HCT116 (cell line): ENCODE results near the gene BCHE. TPM values are rescaled to one million over a fixed set of nuclear protein-coding genes. Genes with fewer than 3 reads are reported as not detected.

Source experiments
- ATAC-seq: fragments of 200-7000 bp; cut with Tn5 transposase; 2 replicates; pipeline ENCODE4 v1.9.1; 2020; ENCODE audit warnings: mild to moderate bottlenecking, moderate library complexity
- BruUV-seq: library from RNA; stranded (reverse); fragments of 400-500 nt; replicated peaks from 2 replicates; lab custom pipeline; 2021; lab: Mats Ljungman, UMichigan
- CTCF ChIA-PET: fragments of 300-600 bp; sonication (Branson Sonifier 250); formaldehyde crosslinking; loops from one replicate; lab custom pipeline; 2021; ENCODE audit warnings: antibody characterized with exemption; lab: Charles Lee
- POLR2A ChIA-PET: fragments of 300-600, 350-600 bp; sonication (Branson Sonifier 250); formaldehyde crosslinking; loops from one replicate; lab custom pipeline; 2021; ENCODE audit warnings: antibody characterized with exemption; lab: Charles Lee
- RAD21 ChIA-PET, 2 experiments: fragments of 300-600 bp; sonication (Branson Sonifier 250); formaldehyde crosslinking; loops; one replicate each; lab custom pipeline; 2023; ENCODE audit warnings: low total read pairs in 2 of 2; ENCODE audit not compliant: uncharacterized antibody in 2 of 2, unreplicated experiment in 2 of 2, low non-redundant PET in 1 of 2; lab: Charles Lee
- DNase-seq: peaks from one replicate; pipeline ENCODE4 v3.0.0-alpha.2; 2010; ENCODE audit warnings: low read depth, low spot score
- H2AFZ ChIP-seq: fragments of 200-600 bp; shearing (Covaris generic), sonication (generic); 2 replicates; pipeline ENCODE4 v1.6.1; 2017; ENCODE audit warnings: low read depth, mixed run types, mixed read lengths, antibody characterized with exemption, low read length; ENCODE audit not compliant: poor library complexity, severe bottlenecking
- H3K27ac ChIP-seq: 2 replicates; pipeline ENCODE4 v1.5.1; 2012; ENCODE audit warnings: low read depth, low read length
- H3K27me3 ChIP-seq: fragments of 200-600 bp; sonication (generic); 2 replicates; pipeline ENCODE4 v1.6.1; 2016; ENCODE audit warnings: mixed run types, low read length, mixed read lengths; ENCODE audit not compliant: insufficient read depth
- H3K36me3 ChIP-seq, 2 experiments: fragments of 200-500 bp in 1 of 2; fragments of 200-600 bp in 1 of 2; sonication (Bioruptor generic) in 1 of 2; sonication (generic) in 1 of 2; 2 replicates each; pipeline versions ENCODE4 v1.5.1 to v1.6.1; 2014 to 2016; ENCODE audit warnings: low read length in 2 of 2, inconsistent platforms in 1 of 2, mixed read lengths in 1 of 2, mixed run types in 1 of 2; ENCODE audit not compliant: insufficient read depth in 2 of 2, control insufficient read depth in 1 of 2
- H3K4me1 ChIP-seq, 2 experiments: fragments of 200-600 bp in 1 of 2; sonication (generic) in 1 of 2; 2 replicates each; pipeline versions ENCODE4 v1.5.1 to v1.6.1; 2012 to 2017; ENCODE audit warnings: low read length in 2 of 2, inconsistent platforms in 1 of 2, mild to moderate bottlenecking in 1 of 2, mixed read lengths in 1 of 2, mixed run types in 1 of 2, moderate library complexity in 1 of 2; ENCODE audit not compliant: insufficient read depth in 2 of 2, control insufficient read depth in 1 of 2
- H3K4me2 ChIP-seq: fragments of 200-600 bp; sonication (generic); 2 replicates; pipeline ENCODE4 v1.6.1; 2017; ENCODE audit warnings: mixed run types, low read length, mixed read lengths
- H3K4me3 ChIP-seq, 2 experiments: fragments of 200-600 bp in 1 of 2; sonication (generic) in 1 of 2; replicated peaks in 1 of 2; 2 replicates each; pipeline ENCODE4 v1.5.1; 2011 to 2016; ENCODE audit warnings: low read length in 2 of 2, control low read depth in 1 of 2, low read depth in 1 of 2, mild to moderate bottlenecking in 1 of 2, mixed read lengths in 1 of 2, mixed run types in 1 of 2
- H3K79me2 ChIP-seq: fragments of 200-600 bp; sonication (generic); 2 replicates; pipeline ENCODE4 v1.6.1; 2017; ENCODE audit warnings: mild to moderate bottlenecking, mixed run types, low read length, moderate library complexity, mixed read lengths; ENCODE audit not compliant: insufficient read depth
- H3K9ac ChIP-seq: fragments of 200-600 bp; sonication (generic); 2 replicates; pipeline ENCODE4 v1.6.1; 2016; ENCODE audit warnings: low read length, mixed read lengths
- H3K9me2 ChIP-seq: fragments of 200-600 bp; sonication (generic), shearing (Covaris generic); 2 replicates; pipeline ENCODE4 v1.6.1; 2017; ENCODE audit warnings: mixed run types, mild to moderate bottlenecking, moderate library complexity; ENCODE audit not compliant: insufficient read depth
- H3K9me3 ChIP-seq, 2 experiments: fragments of 200-500 bp in 1 of 2; fragments of 200-600 bp in 1 of 2; sonication (Bioruptor generic) in 1 of 2; sonication (generic) in 1 of 2; 2 replicates each; pipeline ENCODE4 v1.6.1; 2014 to 2017; ENCODE audit warnings: low read length in 2 of 2, mixed read lengths in 2 of 2, inconsistent platforms in 1 of 2, low read depth in 1 of 2, mild to moderate bottlenecking in 1 of 2, mixed run types in 1 of 2, moderate library complexity in 1 of 2; ENCODE audit not compliant: control insufficient read depth in 1 of 2, insufficient read depth in 1 of 2
- H4K20me1 ChIP-seq: fragments of 200-600 bp; sonication (generic), shearing (Covaris generic); 2 replicates; pipeline ENCODE4 v1.6.1; 2017; ENCODE audit warnings: mixed run types, mild to moderate bottlenecking, moderate library complexity; ENCODE audit not compliant: insufficient read depth
- CBX3 ChIP-seq: IDR thresholded peaks from 2 replicates; pipeline ENCODE4 v1.6.1; 2012; ENCODE audit warnings: low read depth
- CEBPB ChIP-seq: IDR thresholded peaks from 2 replicates; pipeline ENCODE4 v1.6.1; 2012; ENCODE audit warnings: low read depth
- EGR1 ChIP-seq: IDR thresholded peaks from 2 replicates; pipeline ENCODE4 v1.6.1; 2012; ENCODE audit warnings: low read depth
- ELF1 ChIP-seq: IDR thresholded peaks from 2 replicates; pipeline ENCODE4 v1.6.1; 2012; ENCODE audit warnings: low read depth, borderline replicate concordance
- EZH2 ChIP-seq: fragments of 200-600 bp; sonication (generic); IDR thresholded peaks from 2 replicates; pipeline ENCODE4 v1.6.1; 2017; ENCODE audit warnings: antibody characterized with exemption, mixed run types
- EZH2phosphoT487 ChIP-seq: fragments of 200-600 bp; IDR thresholded peaks from 2 replicates; pipeline ENCODE4 v1.6.1; 2018; ENCODE audit warnings: antibody characterized with exemption, borderline replicate concordance
- POLR2A ChIP-seq: IDR thresholded peaks from 2 replicates; pipeline ENCODE4 v1.7.0; 2011; ENCODE audit warnings: borderline replicate concordance; ENCODE audit not compliant: insufficient read depth, insufficient read length; ENCODE audit errors: extremely low read depth
- RAD21 ChIP-seq: IDR thresholded peaks from 2 replicates; pipeline ENCODE4 v1.6.1; 2012; ENCODE audit warnings: low read depth, mild to moderate bottlenecking
- SRF ChIP-seq: IDR thresholded peaks from 2 replicates; pipeline ENCODE4 v1.6.1; 2012; ENCODE audit warnings: low read depth
- YY1 ChIP-seq: IDR thresholded peaks from 2 replicates; pipeline ENCODE4 v1.6.1; 2011; ENCODE audit warnings: low read length, low read depth, moderate library complexity, mild to moderate bottlenecking; ENCODE audit not compliant: insufficient replicate concordance; ENCODE audit errors: extremely low read depth
- ZFX ChIP-seq: fragments of 450-650 bp; IDR thresholded peaks from 2 replicates; pipeline ENCODE4 v1.6.1; 2017
- intact Hi-C: fragments of 100-400 bp; cut with micrococcal nuclease; formaldehyde crosslinking; loops from 2 replicates; pipeline ENCODE4 v1.10.0; 2022
- total RNA-seq: library from RNA; stranded (reverse); gene quantifications from one replicate; pipeline ENCODE4 v1.2.1, GENCODE V29; 2021; ENCODE audit not compliant: unreplicated experiment
- TF ChIP-seq, protein P1 (sequence below): IDR thresholded peaks from 2 replicates; pipeline ENCODE4 v1.6.1; 2012; ENCODE audit warnings: low read depth
- TF ChIP-seq, protein P2 (sequence below): IDR thresholded peaks from 2 replicates; pipeline ENCODE4 v1.6.1; 2012
- TF ChIP-seq, protein P3 (sequence below): IDR thresholded peaks from 2 replicates; pipeline ENCODE4 v1.6.1; 2011; ENCODE audit warnings: mild to moderate bottlenecking, low read length, moderate library complexity; ENCODE audit not compliant: insufficient replicate concordance; ENCODE audit errors: extremely low read depth

BCHE gene
- total RNA-seq, 1 experiment from 2014 or later, result not detected

DNA sequence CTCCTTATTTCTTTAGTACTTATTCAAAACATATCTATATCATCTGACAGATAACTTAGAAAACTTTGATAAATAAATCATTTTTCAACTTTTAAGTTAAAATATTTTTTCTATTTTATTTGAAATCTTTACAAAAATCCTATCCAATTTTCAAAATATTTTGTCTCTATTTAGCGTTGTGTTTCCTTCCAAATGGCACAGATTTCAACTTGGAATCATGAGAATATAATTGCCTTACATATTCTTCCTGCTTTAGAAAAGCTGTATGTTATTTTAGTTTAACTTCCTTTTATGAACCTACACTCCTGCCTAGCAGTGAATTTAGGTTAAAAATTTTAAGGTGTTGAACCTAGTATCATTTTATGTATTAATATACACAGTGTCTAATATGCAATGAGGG lies 38.2 kb downstream of the BCHE start:
- no TSS peak for BruUV-seq
- no peak overlapping the region for H3K4me3 ChIP-seq
- POLR2A ChIA-PET, result no interaction called here
- no peaks in the 10 kb centered on the region for H3K27me3 ChIP-seq
- no peak overlapping the region for H3K9ac ChIP-seq
- no peaks in the 10 kb centered on the region for H4K20me1 ChIP-seq
- H3K27ac ChIP-seq, result no peak overlapping the region
- H3K4me1 ChIP-seq, result no peaks in the 10 kb centered on the region
- no peak overlapping the region for H2AFZ ChIP-seq
- H3K36me3 ChIP-seq, result no peaks in the 10 kb centered on the region
- H3K9me3 ChIP-seq, result no peaks in the 10 kb centered on the region
- no peak overlapping the region for H3K4me2 ChIP-seq
- no peak for TF ChIP-seq YY1
- H3K79me2 ChIP-seq, result no peaks in the 10 kb centered on the region
- RAD21 ChIA-PET, result no interaction called here
- CTCF ChIA-PET, result no interaction called here
- intact Hi-C loops, result no loop called here
- no peaks in the 10 kb centered on the region for H3K9me2 ChIP-seq
- DNase-seq (no peak), ATAC-seq (no peak)

DNA sequence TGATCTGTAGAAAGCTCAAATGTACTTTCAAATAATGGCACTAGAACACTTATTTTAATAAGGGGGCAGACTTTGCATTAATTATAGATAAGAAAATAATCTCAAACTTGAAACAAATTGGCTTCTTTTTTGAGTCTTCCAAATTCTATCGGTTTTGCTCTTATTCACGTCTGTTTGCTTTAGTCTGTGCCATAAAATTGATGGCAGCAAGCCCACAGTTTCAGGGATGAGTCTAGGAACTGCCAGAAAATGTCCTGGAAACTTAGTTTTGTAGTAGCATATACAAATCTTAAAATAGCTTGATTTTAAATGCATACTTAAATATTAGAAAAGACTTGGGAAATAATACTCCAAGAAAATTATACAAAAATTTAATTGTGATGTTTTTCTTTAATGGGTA lies 39.7 kb downstream of the BCHE start:
- RAD21 ChIA-PET, result no interaction called here
- Histone ChIP-seq H3K4me1 (no peaks in the 10 kb centered on the region), H3K79me2 (no peaks in the 10 kb centered on the region), H3K27me3 (no peaks in the 10 kb centered on the region), H3K9me3 (no peaks in the 10 kb centered on the region), H3K9me2 (no peaks in the 10 kb centered on the region), H3K9ac (no peak overlapping the region), H2AFZ (no peak overlapping the region), H3K27ac (no peak overlapping the region), H3K4me2 (no peak overlapping the region), H3K4me3 (no peak overlapping the region), H4K20me1 (no peaks in the 10 kb centered on the region), H3K36me3 (no peaks in the 10 kb centered on the region)
- CTCF ChIA-PET, result no interaction called here
- BruUV-seq, result no TSS peak
- POLR2A ChIA-PET, result no interaction called here
- no peak for ATAC-seq
- DNase-seq, result no peak
- intact Hi-C loops, result no loop called here
- TF ChIP-seq, protein P1, sequence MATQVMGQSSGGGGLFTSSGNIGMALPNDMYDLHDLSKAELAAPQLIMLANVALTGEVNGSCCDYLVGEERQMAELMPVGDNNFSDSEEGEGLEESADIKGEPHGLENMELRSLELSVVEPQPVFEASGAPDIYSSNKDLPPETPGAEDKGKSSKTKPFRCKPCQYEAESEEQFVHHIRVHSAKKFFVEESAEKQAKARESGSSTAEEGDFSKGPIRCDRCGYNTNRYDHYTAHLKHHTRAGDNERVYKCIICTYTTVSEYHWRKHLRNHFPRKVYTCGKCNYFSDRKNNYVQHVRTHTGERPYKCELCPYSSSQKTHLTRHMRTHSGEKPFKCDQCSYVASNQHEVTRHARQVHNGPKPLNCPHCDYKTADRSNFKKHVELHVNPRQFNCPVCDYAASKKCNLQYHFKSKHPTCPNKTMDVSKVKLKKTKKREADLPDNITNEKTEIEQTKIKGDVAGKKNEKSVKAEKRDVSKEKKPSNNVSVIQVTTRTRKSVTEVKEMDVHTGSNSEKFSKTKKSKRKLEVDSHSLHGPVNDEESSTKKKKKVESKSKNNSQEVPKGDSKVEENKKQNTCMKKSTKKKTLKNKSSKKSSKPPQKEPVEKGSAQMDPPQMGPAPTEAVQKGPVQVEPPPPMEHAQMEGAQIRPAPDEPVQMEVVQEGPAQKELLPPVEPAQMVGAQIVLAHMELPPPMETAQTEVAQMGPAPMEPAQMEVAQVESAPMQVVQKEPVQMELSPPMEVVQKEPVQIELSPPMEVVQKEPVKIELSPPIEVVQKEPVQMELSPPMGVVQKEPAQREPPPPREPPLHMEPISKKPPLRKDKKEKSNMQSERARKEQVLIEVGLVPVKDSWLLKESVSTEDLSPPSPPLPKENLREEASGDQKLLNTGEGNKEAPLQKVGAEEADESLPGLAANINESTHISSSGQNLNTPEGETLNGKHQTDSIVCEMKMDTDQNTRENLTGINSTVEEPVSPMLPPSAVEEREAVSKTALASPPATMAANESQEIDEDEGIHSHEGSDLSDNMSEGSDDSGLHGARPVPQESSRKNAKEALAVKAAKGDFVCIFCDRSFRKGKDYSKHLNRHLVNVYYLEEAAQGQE, result no peak
- TF ChIP-seq EZH2phosphoT487 (no peak), POLR2A (no peak), ELF1 (no peak), CBX3 (no peak), RAD21 (no peak), EGR1 (no peak), SRF (no peak), EZH2 (no peak), CEBPB (no peak), ZFX (no peak)
- TF ChIP-seq, protein P2, sequence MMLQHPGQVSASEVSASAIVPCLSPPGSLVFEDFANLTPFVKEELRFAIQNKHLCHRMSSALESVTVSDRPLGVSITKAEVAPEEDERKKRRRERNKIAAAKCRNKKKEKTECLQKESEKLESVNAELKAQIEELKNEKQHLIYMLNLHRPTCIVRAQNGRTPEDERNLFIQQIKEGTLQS, result no peak
- TF ChIP-seq, protein P3, sequence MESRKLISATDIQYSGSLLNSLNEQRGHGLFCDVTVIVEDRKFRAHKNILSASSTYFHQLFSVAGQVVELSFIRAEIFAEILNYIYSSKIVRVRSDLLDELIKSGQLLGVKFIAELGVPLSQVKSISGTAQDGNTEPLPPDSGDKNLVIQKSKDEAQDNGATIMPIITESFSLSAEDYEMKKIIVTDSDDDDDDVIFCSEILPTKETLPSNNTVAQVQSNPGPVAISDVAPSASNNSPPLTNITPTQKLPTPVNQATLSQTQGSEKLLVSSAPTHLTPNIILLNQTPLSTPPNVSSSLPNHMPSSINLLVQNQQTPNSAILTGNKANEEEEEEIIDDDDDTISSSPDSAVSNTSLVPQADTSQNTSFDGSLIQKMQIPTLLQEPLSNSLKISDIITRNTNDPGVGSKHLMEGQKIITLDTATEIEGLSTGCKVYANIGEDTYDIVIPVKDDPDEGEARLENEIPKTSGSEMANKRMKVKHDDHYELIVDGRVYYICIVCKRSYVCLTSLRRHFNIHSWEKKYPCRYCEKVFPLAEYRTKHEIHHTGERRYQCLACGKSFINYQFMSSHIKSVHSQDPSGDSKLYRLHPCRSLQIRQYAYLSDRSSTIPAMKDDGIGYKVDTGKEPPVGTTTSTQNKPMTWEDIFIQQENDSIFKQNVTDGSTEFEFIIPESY, result no peak
